Osteocyte (in vitro differentiated cells): ENCODE results near the gene TAPT1. TPM values are rescaled to one million over a fixed set of nuclear protein-coding genes. Genes with fewer than 3 reads are reported as not detected.

Experiments used
- DNase-seq: peaks from one replicate; pipeline ENCODE4 v3.0.0; 2021; ENCODE audit warnings: mixed read lengths; ENCODE audit not compliant: unreplicated experiment; ENCODE audit errors: extremely low spot score
- H3K27ac Mint-ChIP-seq: one replicate; pipeline ENCODE4 v1.8.0; 2021; ENCODE audit warnings: mild to moderate bottlenecking, mixed read lengths; ENCODE audit not compliant: unreplicated experiment
- H3K27me3 Mint-ChIP-seq: one replicate; pipeline ENCODE4 v1.8.0; 2021; ENCODE audit warnings: mixed read lengths; ENCODE audit not compliant: unreplicated experiment
- H3K36me3 Mint-ChIP-seq: one replicate; pipeline ENCODE4 v1.8.0; 2021; ENCODE audit warnings: mixed read lengths; ENCODE audit not compliant: unreplicated experiment
- H3K4me1 Mint-ChIP-seq: one replicate; pipeline ENCODE4 v1.8.0; 2021; ENCODE audit warnings: mixed read lengths; ENCODE audit not compliant: unreplicated experiment
- H3K4me3 Mint-ChIP-seq: one replicate; pipeline ENCODE4 v1.8.0; 2021; ENCODE audit warnings: mild to moderate bottlenecking, moderate library complexity, mixed read lengths; ENCODE audit not compliant: unreplicated experiment
- H3K9me3 Mint-ChIP-seq: one replicate; pipeline ENCODE4 v1.8.0; 2021; ENCODE audit warnings: mixed read lengths; ENCODE audit not compliant: unreplicated experiment
- total RNA-seq: library from RNA; stranded (reverse); gene quantifications from 2 replicates; pipeline ENCODE4 v1.2.1, GENCODE V29; 2021
- TF ChIP-seq, protein P1 (sequence below): fragments of 200-600 bp; sonication (generic); IDR thresholded peaks from 2 replicates; pipeline ENCODE4 v1.5.0; 2021; ENCODE audit warnings: antibody characterized with exemption, mild to moderate bottlenecking, moderate library complexity

The TAPT1 gene
- total RNA-seq, 1 donor from 2014 or later = 31.7 TPM

DNA sequence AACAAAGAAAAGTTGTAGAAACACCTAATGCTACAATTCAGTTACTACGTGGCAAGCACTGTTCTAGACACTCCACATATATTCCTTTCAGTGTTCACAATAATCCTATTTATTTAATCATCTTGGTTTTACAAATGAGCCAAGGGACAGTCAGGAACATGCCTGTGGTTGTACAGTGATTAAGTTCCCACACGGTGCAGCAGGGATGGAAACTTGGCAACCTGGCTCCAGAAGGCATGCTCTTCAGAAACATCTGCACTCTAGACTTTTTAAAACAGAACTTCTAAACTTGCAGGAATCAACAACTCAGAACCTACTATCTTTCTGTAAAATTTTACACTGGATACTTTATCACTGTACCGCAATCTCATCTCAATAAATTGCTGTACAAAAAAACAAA lies 32.1 kb downstream of the TAPT1 start:
- Mint-ChIP-seq H3K36me3 (peaks cover 14% of the 10 kb centered on the region), H3K4me3 (no peak overlapping the region), H3K27ac (no peak overlapping the region), H3K27me3 (no peaks in the 10 kb centered on the region), H3K9me3 (no peaks in the 10 kb centered on the region), H3K4me1 (peaks cover 18% of the 10 kb centered on the region)
- TF ChIP-seq, protein P1, sequence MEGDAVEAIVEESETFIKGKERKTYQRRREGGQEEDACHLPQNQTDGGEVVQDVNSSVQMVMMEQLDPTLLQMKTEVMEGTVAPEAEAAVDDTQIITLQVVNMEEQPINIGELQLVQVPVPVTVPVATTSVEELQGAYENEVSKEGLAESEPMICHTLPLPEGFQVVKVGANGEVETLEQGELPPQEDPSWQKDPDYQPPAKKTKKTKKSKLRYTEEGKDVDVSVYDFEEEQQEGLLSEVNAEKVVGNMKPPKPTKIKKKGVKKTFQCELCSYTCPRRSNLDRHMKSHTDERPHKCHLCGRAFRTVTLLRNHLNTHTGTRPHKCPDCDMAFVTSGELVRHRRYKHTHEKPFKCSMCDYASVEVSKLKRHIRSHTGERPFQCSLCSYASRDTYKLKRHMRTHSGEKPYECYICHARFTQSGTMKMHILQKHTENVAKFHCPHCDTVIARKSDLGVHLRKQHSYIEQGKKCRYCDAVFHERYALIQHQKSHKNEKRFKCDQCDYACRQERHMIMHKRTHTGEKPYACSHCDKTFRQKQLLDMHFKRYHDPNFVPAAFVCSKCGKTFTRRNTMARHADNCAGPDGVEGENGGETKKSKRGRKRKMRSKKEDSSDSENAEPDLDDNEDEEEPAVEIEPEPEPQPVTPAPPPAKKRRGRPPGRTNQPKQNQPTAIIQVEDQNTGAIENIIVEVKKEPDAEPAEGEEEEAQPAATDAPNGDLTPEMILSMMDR = no peak
- DNase-seq = no peak

DNA sequence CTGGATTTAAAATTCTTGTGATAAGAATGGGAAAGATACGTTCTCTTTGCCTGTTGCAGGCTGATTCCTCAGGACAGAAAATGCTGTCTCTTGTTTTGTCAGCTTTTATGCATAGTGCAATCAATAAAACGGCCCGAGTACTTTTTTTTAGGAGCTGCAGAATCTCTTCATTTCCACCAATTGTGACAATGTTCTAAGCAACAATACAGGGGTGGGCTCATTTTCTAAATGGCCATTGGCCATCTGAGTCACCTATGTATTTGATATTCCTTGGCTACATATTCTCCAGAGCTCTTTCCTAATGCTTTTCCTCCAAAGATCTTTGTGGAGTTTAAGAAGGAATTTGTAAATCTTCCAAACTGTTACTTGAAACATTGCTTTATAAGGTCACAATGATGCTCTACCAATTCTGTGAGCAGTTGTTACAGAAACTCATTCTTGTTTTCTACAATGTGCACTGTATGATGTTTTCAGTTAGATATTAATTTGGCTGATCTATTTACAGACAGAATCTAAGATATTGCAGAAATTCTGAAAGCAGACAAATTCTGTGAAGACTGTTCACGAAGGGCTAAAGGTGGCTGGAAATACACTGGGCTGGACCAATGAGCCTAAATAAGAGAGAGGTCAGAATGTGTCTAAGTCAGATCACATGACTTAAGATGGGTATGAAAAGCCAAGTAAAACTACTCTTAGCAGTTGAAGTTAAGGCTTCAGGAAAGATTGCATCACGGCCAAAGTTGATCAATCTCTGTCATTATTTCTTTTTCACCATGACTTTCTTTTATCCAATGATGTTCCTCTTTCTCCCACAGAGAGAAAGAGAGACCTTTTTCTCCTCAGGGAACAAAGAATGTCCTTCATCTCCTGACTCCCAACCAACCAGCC lies 33.4 kb downstream of the TAPT1 start:
- peaks cover 15% of the 10 kb centered on the region for H3K36me3 Mint-ChIP-seq
- no peak overlapping the region for H3K27ac Mint-ChIP-seq
- H3K9me3 Mint-ChIP-seq = no peaks in the 10 kb centered on the region
- TF ChIP-seq, protein P1 = no peak
- DNase-seq = no peak
- H3K4me1 Mint-ChIP-seq = peaks cover 18% of the 10 kb centered on the region
- no peaks in the 10 kb centered on the region for H3K27me3 Mint-ChIP-seq
- H3K4me3 Mint-ChIP-seq = no peak overlapping the region

DNA sequence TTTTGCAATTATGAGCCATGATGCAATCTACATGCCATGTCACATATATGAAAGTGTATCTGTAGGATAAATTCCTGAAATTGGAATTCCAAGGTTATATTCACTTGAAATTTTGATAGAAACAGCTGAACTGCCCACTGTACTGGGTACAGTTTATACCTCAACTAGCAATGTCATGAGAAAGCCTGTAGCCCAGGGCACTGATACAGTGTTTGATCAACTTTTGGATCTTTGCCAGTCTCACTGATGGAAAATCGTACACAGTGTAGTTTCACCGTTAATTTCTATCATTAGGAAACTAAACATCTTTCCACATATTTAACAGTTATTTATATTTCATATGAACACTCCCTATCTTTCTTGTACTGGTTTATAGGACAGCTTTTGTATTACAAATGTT lies 34.2 kb downstream of the TAPT1 start:
- Mint-ChIP-seq H3K4me1 (peaks cover 11% of the 10 kb centered on the region), H3K27ac (no peak overlapping the region), H3K4me3 (no peak overlapping the region), H3K36me3 (peaks cover 15% of the 10 kb centered on the region), H3K9me3 (no peaks in the 10 kb centered on the region), H3K27me3 (no peaks in the 10 kb centered on the region)
- no peak for DNase-seq
- TF ChIP-seq, protein P1 = no peak

DNA sequence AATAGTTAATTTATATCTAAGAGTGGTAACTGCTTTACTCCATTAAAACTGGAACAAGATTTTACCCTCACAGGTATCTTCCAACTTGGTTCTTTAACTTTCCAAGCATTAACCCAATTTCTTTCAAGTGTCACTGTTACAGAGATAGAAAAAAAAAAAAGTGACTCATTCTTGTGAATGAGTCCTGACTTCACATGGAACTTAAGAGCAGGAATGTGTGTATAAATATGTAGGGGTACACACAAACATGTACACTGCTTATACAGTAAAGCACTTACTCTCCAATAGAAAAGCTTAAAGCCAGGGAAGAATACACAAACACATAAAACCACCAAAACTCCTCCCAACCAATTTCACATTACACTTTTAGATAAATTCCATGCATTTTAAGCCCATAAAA lies 38.8 kb downstream of the TAPT1 start:
- H3K4me1 Mint-ChIP-seq = no peaks in the 10 kb centered on the region
- H3K4me3 Mint-ChIP-seq = no peak overlapping the region
- no peak overlapping the region for H3K27ac Mint-ChIP-seq
- no peaks in the 10 kb centered on the region for H3K27me3 Mint-ChIP-seq
- H3K36me3 Mint-ChIP-seq = peaks cover 21% of the 10 kb centered on the region
- H3K9me3 Mint-ChIP-seq = no peaks in the 10 kb centered on the region
- TF ChIP-seq, protein P1 = no peak
- no peak for DNase-seq

DNA sequence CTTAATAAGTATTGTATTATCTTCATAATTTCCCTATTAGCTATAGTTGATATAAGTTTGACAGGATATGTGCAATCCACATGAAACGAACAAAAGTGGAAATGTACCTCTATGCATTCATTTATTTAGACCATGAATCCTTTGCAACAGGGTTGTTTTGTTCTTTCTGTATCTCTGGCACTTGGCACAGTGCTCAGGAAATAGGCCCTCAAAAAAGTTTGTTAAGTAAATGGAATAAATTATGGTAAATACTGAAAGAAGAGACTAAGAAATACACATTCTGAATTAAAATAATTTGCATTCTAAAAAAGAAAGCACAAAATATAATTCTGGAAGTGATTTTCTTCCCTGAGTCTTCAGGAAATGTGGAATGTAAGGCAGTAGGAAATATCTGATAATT lies 39.3 kb downstream of the TAPT1 start:
- peaks cover 21% of the 10 kb centered on the region for H3K36me3 Mint-ChIP-seq
- H3K9me3 Mint-ChIP-seq = no peaks in the 10 kb centered on the region
- H3K4me1 Mint-ChIP-seq = no peaks in the 10 kb centered on the region
- no peak overlapping the region for H3K4me3 Mint-ChIP-seq
- H3K27ac Mint-ChIP-seq = no peak overlapping the region
- DNase-seq = no peak
- TF ChIP-seq, protein P1 = no peak
- H3K27me3 Mint-ChIP-seq = no peaks in the 10 kb centered on the region
